K562 (cell line): ENCODE data around the gene TMEM205.

Source experiments
- DMBX1 ChIP-seq: fragments of 250-450 bp; sonication (Bioruptor Pico); IDR thresholded peaks from 2 replicates; pipeline ENCODE4 v1.8.0; 2022; ENCODE audit warnings: inconsistent platforms, mild to moderate bottlenecking, moderate library complexity, borderline replicate concordance
- HNRNPL ChIP-seq: fragments of 200-400 bp; formaldehyde crosslinking; IDR thresholded peaks from 2 replicates; pipeline ENCODE4 v1.6.1; 2017; ENCODE audit warnings: low read depth, mild to moderate bottlenecking, low read length
- JUNB ChIP-seq: fragments of 450-650 bp; formaldehyde crosslinking; conservative IDR thresholded peaks from 2 replicates; pipeline ENCODE4 v1.4.0; 2020; ENCODE audit warnings: mild to moderate bottlenecking
- POLR2A ChIP-seq: fragments of 450-650 bp; conservative IDR thresholded peaks from 2 replicates; pipeline ENCODE4 v1.6.1; 2016
- POLR2G ChIP-seq: fragments of 200-400 bp; formaldehyde crosslinking; IDR thresholded peaks from 2 replicates; pipeline ENCODE4 v1.6.1; 2017; ENCODE audit warnings: low read depth, mild to moderate bottlenecking, antibody characterized with exemption, low read length, moderate library complexity
- YY1 ChIP-seq, 3 experiments: IDR thresholded peaks; 2 replicates each; pipeline ENCODE4 v1.6.1; 2011; ENCODE audit warnings: low read length in 2 of 3, mild to moderate bottlenecking in 2 of 3, moderate library complexity in 2 of 3, borderline replicate concordance in 1 of 3, control low read depth in 1 of 3, low read depth in 1 of 3; ENCODE audit not compliant: insufficient read depth in 3 of 3, insufficient replicate concordance in 2 of 3, control insufficient read depth in 1 of 3, insufficient read length in 1 of 3; ENCODE audit errors: extremely low read depth in 1 of 3
- ZNF184 ChIP-seq: sonication (generic); formaldehyde crosslinking; IDR thresholded peaks from 2 replicates; pipeline ENCODE4 v1.5.0; 2020; ENCODE audit warnings: missing genetic modification reagents
- ZNF431 ChIP-seq: sonication (generic); formaldehyde crosslinking; IDR thresholded peaks from 2 replicates; pipeline ENCODE4 v1.8.0; 2022; ENCODE audit warnings: mild to moderate bottlenecking, missing genetic modification reagents
- ZZZ3 ChIP-seq: fragments of 450-650 bp; IDR thresholded peaks from 2 replicates; pipeline ENCODE4 v1.6.1; 2016; ENCODE audit warnings: antibody characterized with exemption, mild to moderate bottlenecking, moderate library complexity
- TF ChIP-seq, protein P1 (sequence below), 3 experiments: IDR thresholded peaks in 2 of 3; conservative IDR thresholded peaks in 1 of 3; 2 replicates each; pipeline ENCODE4 v1.5.1; 2011 to 2012; ENCODE audit warnings: low read length in 3 of 3, mild to moderate bottlenecking in 3 of 3, control low read depth in 2 of 3, improper control_type of control experiment in 1 of 3, inconsistent platforms in 1 of 3, low read depth in 1 of 3, mixed read lengths in 1 of 3, moderate library complexity in 1 of 3; ENCODE audit not compliant: insufficient read depth in 2 of 3
- TF ChIP-seq, protein P2 (sequence below): fragments of 200-800 bp; sonication (Bioruptor generic); IDR thresholded peaks from 2 replicates; pipeline ENCODE4 v1.6.1; 2017; ENCODE audit warnings: missing genetic modification characterization, missing compliant biosample characterization
- TF ChIP-seq, protein P3 (sequence below): sonication (generic); formaldehyde crosslinking; IDR thresholded peaks from 2 replicates; pipeline ENCODE4 v1.8.1; 2023; ENCODE audit warnings: mild to moderate bottlenecking, missing genetic modification reagents, moderate library complexity

DNA sequence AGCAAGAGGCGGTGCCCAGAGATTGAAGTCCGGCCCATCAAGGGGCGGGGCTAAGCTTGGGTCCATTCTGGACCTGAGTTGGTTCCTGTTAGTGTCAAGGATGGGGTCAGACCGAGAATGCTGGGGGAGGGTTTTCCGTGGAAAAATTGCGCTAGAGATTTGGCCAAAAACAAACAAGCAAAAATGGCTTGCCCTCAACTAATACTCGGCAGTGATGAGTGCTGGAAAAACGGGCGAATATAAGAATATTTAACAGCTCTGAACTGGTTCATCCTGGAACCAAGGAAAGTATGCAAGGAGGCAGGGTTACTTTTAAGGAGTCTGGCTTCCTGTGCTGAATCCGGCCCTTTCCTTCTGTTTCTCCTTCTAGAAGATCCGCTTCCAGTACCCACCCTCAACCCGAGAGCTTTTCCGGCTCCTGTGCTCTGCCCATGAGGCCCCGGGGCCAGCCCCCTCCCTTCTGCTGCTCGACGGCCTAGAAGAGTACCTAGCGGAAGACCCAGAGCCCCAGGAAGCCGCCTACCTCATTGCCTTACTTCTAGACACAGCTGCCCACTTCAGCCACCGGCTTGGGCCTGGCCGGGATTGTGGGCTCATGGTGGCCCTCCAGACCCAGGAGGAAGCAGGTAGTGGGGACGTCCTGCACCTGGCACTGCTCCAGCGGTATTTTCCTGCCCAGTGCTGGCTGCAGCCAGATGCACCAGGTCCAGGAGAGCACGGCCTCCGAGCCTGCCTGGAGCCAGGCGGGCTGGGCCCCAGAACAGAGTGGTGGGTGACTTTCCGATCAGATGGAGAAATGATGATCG lies 29.3 kb upstream of the TMEM205 start:
- no peak for TF ChIP-seq YY1 (IDR thresholded peaks at IDR 0.05; ENCODE audit: borderline replicate concordance in 1 of 3, control insufficient read depth in 1 of 3, extremely low read depth in 1 of 3, insufficient read depth in 3 of 3, insufficient read length in 1 of 3, insufficient replicate concordance in 2 of 3, low read depth in 1 of 3, low read length in 2 of 3)
- TF ChIP-seq, protein P1, sequence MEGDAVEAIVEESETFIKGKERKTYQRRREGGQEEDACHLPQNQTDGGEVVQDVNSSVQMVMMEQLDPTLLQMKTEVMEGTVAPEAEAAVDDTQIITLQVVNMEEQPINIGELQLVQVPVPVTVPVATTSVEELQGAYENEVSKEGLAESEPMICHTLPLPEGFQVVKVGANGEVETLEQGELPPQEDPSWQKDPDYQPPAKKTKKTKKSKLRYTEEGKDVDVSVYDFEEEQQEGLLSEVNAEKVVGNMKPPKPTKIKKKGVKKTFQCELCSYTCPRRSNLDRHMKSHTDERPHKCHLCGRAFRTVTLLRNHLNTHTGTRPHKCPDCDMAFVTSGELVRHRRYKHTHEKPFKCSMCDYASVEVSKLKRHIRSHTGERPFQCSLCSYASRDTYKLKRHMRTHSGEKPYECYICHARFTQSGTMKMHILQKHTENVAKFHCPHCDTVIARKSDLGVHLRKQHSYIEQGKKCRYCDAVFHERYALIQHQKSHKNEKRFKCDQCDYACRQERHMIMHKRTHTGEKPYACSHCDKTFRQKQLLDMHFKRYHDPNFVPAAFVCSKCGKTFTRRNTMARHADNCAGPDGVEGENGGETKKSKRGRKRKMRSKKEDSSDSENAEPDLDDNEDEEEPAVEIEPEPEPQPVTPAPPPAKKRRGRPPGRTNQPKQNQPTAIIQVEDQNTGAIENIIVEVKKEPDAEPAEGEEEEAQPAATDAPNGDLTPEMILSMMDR (IDR thresholded peaks at IDR 0.05 in 2 of 3, conservative IDR thresholded peaks at IDR 0.05 in 1 of 3; ENCODE audit: insufficient read depth in 2 of 3, low read depth in 1 of 3, low read length in 3 of 3), result no peak
- no peak for TF ChIP-seq DMBX1 (CRISPR knock-in tag)
- TF ChIP-seq, protein P2, sequence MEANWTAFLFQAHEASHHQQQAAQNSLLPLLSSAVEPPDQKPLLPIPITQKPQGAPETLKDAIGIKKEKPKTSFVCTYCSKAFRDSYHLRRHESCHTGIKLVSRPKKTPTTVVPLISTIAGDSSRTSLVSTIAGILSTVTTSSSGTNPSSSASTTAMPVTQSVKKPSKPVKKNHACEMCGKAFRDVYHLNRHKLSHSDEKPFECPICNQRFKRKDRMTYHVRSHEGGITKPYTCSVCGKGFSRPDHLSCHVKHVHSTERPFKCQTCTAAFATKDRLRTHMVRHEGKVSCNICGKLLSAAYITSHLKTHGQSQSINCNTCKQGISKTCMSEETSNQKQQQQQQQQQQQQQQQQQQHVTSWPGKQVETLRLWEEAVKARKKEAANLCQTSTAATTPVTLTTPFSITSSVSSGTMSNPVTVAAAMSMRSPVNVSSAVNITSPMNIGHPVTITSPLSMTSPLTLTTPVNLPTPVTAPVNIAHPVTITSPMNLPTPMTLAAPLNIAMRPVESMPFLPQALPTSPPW, result no peak; the same call in 1 of the 2 replicates
- TF ChIP-seq JUNB (CRISPR knock-in tag), result no peak
- no peak for TF ChIP-seq ZNF431 (CRISPR knock-in tag)
- TF ChIP-seq POLR2G, result peak; percentile 66
- TF ChIP-seq, protein P3, sequence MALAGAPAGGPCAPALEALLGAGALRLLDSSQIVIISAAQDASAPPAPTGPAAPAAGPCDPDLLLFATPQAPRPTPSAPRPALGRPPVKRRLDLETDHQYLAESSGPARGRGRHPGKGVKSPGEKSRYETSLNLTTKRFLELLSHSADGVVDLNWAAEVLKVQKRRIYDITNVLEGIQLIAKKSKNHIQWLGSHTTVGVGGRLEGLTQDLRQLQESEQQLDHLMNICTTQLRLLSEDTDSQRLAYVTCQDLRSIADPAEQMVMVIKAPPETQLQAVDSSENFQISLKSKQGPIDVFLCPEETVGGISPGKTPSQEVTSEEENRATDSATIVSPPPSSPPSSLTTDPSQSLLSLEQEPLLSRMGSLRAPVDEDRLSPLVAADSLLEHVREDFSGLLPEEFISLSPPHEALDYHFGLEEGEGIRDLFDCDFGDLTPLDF (CRISPR knock-in tag), result no peak
- no peak for TF ChIP-seq POLR2A
- TF ChIP-seq ZZZ3, result no peak
- TF ChIP-seq ZNF184 (CRISPR knock-in tag), result no peak
- no peak for TF ChIP-seq HNRNPL
